Activated CD4-positive, alpha-beta T cell treated with anti-CD3 and anti-CD28 coated beads, Interleukin-2, Interleukin-6, amounts not matched to agents 100 ng/mL and 50 ng/mL, durations not matched to agents 16 hours and 8 hours (primary cell): Measurements from ENCODE around the gene WFIKKN2.

Source experiments
- DNase-seq: peaks from one replicate; pipeline ENCODE4 v3.0.0-alpha.2; 2020

WFIKKN2 gene

DNA sequence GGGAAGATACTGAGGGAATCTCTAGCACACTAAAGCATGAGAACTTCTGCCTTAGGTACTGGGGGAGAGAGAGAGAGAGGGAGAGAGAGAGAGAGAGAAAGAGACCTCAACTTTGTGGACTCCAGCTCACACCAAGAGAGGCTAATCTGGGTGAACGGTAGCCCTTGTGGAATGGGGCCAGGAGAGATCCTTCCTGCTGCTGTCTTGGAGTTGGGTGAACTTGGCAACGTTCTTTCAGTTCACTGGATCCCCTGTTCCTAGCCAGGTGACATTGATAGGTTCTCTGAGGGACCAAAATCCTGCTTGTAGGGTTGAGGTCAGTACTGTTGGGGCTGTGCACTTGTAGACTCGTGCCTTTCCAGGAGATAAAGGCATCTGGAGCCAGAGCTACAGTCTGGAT is 26.5 kb upstream of the WFIKKN2 start:
- DNase-seq: no peak

DNA sequence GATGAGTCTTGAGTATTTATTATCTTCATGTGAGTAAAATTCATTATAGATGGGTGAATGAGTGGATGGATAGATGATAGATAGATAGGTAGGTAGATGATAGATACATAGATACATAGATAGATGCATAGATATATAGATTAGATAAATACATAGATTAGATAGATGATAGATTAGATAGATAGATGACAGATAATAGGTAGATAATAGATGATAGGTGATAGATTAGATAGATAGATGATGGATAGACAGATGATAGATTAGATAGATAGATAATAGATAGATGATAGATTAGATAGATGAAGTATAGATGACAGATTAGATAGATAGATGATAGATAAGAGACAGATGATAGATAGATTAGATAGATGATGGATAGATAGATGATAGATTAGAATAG is 21.8 kb upstream of the WFIKKN2 start:
- no peak for DNase-seq

- DNase-seq: no peak
Measured at GRCh38 chr17:50815400-50815799, 20.0 kb upstream of the WFIKKN2 start.

DNA sequence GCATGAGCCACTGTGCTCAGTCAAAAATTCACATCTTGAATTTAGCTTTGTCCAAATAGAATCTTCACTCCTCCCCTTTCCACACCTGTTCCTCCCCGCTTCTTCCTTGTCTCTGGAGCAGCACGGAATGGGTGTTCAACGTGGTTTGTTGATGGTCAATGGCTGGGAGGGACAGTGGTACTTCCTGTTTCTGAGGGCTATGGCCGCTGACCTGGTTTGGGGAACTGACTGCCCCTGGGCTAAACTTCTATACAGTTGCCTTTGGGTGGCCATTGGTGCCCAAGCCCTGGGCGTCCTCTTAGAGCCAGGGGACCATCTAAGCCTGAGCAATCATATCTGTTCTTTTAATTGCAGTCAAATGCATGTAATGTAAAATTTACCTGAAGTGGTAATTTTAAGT is 19.1 kb upstream of the WFIKKN2 start:
- DNase-seq: no peak

- DNase-seq: peak; percentile 68
Measured at GRCh38 chr17:50816771-50817751, 18.3 kb upstream of the WFIKKN2 start.

DNA sequence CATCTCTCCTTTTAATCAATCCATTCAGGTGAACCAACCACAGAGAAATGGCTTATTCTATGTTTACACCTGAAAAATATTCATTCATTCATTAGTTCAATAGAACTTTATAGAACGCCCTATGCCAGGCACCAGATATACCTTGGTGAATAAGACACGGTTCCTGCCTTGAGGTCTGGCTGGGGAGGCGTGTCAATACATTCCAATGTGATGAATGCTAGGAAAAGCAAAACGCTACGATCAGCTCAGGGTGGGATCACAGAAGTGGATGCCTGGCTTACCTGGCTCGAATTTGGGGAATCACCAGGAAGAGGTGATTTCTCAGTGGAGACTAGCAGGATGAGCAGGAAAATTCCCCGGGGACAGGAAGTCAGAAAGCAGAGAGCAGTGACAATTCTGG is 17.5 kb upstream of the WFIKKN2 start:
- no peak for DNase-seq

- no peak for DNase-seq
Measured at GRCh38 chr17:50818261-50818660, 17.1 kb upstream of the WFIKKN2 start.

DNA sequence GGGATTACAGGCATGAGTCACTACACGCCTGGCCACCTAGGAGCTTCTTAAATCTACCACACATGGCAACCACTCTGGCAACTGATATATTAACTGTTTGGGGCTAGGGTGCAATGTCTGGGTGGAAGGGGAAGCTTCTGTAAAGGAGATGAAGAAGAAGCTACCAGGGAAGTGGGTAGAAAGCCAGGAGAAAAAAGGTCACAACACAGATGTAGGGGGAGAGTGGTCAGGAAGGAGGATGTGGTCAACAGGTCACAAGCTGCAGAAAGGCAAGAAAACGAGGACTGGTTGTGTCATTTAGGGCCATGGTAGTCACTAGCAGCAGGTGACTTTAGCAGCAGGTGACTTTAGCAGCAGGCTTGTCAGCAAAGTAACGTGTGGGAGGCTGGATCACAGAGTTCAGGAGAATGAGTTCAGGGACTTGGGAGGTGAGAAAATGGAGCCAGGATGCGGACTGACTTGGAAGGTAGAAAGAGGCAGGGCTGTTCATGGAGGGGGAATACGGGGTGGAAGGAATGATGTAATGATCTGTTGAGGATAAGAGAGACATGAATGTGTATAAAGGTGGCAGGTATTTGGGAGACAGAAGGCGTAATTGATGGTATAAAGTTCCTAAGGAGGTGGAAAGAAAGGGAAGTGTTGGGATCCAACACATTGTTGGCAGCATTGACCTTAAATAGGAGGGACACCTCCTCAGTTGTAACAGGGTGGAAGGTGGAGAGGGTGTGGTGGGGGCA is 16.3 kb upstream of the WFIKKN2 start:
- peak; percentile 17 for DNase-seq

- no peak for DNase-seq
Measured at GRCh38 chr17:50820651-50821050, 14.7 kb upstream of the WFIKKN2 start.

DNA sequence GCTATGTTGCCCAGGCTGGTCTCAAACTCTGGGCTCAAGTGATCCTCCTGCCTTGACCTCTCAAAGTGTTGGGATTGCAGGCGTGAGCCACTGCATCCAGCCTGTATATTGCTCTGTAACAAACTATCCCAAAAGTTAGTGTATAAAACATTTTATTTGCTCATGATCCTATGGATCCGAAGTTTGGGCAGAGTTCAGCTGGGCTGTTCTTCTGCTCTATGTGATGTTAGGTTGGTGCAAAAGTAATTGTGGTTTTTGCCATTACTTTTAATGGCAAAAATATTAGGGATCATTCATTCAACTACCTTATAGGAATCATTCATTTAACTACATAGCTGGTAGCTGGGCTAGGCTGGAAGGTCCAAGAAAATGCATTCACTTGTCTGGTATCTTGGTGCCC is 12.8 kb upstream of the WFIKKN2 start:
- no peak for DNase-seq

DNA sequence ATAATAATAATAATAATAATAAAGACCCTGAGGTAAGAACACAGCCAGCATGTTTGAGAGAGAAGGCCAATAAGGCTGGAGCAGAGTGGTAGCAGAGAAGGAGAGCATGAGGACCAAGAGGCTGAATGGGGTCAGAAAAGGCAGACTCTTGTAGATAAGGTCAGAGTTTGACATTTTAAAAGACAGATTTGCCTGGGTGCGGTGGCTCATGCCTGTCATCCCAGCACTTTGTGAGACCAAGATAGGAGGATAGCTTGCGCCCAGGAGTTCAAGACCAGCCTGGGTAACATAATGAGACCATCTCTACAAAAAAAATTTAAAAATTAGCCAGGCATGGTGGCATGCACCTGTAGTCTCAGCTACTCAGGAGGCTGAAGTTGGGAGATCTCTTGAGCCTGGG is 11.0 kb upstream of the WFIKKN2 start:
- DNase-seq: no peak

- no peak for DNase-seq
Measured at GRCh38 chr17:50825188-50825587, 10.2 kb upstream of the WFIKKN2 start.

GRCh38 chr17:50828508-50829170 is 6.7 kb upstream of the WFIKKN2 start:
- no peak for DNase-seq

DNA sequence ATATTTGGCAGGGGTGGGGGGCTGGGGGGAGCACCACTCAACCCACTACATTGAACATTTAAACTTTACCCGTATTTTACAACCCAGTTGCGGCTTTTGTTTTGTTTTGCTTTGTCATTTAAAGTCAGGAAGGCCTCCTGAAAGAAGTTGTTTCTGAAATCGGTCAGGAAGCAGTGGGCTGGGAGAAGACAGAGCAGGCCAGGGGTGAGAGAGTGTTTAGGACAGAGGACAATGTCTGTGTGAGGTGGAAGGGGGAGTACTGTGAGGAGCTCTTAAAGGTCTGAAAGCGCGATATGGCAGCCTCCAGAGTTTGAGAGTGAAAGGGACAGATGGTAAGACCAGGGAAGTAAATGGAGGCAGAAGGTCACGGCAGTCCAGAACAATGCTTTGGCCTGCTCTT is 6.1 kb upstream of the WFIKKN2 start:
- DNase-seq: no peak

GRCh38 chr17:50830352-50830751 is 5.0 kb upstream of the WFIKKN2 start:
- no peak for DNase-seq

DNA sequence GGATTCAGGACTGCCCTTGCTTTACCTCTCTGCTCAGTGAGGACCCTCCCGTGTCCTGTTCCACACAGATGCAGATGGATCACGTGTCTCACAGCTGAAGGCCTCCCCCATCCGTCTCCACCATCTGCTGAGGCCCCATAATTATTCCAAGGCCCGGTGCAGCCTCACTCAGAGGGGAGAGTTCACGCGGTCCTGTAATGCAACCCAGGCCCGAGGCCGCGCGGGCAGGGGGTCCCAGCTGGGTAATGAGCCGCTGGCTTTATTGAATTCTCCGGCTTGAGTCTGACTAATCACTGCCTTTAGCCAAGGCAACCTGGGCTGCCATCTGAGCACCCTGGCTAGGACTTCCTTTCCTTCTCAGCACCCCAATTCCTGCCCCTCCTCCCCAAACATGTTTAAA is 4.4 kb upstream of the WFIKKN2 start:
- no peak for DNase-seq

- DNase-seq: no peak
Measured at GRCh38 chr17:50831471-50831928, 3.9 kb upstream of the WFIKKN2 start.

DNA sequence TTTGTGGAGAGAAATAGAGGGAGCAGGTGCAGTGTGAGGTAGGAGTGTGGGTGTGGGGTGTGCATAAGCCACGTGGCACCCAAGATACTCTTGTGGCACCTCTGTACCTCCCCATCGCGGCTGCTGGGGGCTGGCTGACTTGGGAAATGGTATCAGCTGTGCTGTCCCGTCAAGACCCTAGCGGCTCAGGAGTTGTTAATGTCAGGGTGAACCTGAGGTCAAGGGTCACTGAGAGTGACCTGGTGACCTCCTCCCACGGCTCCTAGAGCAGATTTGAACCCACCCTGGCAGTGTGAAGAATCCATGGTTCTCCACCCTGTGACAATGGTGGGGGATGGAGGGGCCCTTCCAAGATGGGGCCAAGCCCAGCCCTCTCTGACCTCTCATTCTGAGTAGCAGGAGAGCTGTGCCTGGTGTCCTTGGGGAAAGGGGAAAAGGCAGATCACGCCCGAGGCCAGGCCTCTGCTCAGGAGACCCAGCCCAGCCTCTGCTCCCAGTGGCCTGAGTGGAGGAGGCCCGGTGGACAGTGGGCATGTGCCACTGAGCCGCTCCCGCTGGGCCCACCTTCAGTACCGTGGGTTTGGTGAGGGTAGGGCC is 3.0 kb upstream of the WFIKKN2 start:
- no peak for DNase-seq

DNA sequence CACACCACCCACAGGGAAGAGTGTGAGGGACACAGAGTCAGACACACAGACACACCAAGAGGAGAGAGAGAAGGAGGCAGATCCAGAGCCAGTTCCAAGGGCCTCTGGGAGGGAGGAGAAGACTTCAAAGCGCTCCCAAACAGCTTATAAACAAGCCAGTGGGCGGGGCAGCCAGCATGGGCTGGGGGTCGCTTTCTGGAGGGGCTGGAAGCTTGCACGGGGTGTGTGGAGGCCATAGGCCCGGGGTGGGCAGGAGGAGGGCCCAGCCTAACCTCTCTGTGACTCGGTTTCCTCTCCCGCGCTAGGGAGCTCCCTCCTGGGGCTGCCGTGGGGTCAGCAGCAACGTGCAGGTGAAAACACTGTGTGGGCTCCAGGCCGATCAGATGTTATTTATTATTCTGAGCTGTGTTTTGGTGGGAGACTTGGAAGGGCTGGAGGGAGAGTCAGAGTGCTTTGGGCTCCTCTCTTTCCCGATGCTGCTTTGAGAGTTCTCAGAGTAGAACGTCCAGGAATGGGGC is 2.5 kb upstream of the WFIKKN2 start:
- no peak for DNase-seq

DNA sequence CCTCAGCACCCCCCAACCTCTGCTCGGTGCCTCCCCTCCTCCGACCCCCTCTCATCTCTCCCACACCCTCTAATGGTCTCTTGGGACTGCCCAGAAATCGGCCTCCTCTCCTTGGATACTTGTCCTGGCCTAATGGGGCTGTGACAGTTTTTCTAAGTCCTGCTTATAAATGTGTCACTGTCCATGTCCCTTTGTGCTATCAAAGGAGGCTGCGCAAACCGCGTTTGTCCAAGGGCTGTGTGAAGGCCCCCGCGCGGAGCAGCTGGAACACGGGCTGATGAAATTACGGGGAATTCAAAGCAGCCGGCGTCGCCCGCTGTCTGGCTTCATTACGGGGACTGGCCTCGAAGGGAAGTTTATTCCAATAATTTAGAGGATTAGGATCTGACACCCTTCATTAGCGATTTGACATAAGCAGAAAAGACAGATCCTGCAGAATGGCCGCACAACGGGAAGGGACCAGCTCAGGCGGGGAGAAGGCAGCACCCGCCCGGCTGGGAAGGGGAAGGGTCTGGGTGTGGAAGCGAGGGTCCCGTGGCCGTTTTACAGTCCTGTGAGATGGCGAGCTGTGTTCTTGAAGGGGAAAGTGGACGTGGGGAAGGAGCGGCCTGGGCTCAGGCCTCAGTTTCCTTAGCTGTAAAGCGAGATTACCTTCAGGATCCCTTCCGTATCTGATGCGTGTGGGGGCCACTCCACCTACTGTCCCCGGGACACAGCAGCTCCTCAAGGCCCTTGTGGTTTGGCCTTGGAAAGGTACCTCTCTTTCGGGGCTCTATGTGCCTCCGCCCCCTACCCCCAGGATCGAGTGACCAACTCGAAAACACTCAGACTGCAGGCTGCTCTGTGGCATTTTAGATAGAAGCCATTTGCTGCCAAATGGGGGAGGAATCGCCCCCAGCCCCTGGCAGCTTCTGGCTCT is 1.6 kb upstream of the WFIKKN2 start:
- DNase-seq: no peak

DNA sequence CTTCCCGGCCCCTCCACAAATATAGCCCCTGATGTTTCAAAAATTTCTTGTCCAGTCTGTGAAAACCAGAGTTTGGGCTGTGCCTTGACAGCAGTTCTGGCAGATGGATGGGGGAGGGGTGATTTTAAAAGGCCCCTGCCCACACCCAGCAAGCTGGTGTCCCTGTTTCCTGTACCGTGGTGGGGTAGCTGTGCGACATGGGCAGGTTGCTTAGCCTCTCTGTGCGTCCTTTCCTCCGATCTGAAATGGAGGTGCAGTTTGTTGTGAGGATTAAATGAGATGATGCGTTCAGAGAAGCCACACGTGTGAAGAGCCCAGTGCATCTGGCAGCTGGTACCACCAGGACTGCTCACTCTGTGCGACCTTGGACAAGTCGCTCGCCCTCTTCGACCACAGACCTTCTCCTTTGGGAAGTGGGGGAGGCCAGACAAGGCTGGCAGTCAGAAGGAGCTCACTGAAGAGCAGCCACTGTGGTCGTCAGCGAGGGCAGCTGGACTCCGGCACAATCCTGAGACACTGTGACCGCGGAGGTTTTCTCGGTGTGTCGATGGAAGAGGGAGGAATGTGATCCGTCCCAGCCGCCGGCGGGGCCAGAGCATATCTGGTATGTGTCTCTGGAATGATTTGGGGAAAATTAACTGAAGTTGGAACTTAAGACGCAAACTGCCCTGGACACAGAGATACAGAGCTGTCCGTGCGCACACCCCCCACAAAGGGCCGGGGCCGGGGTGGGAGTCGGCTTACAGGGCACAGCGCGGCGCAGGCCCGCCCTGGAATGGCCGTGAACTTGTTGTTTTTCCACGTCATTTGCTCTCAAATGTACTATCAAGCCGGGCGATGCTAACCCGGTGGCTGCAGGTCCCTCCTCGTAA is 721 bp upstream of the WFIKKN2 start:
- DNase-seq: no peak
